ENCODE data around the gene MAGI1.
"Not testable (repeated sequence)": the region's sequence is repeated elsewhere in the genome, so short reads cannot be mapped to it uniquely, and the experiment has no call there.

Gene MAGI1

GRCh38 chr3:65871305-65872141 is 167.2 kb downstream of the MAGI1 start:
- no peak for DNase-seq

- DNase-seq: no peak
These were observed 168.9 kb downstream of the MAGI1 start for GRCh38 chr3:65869798-65870197.

GRCh38 chr3:65867463-65868210 is 171.1 kb downstream of the MAGI1 start:
- DNase-seq: no peak

GRCh38 chr3:65864357-65864904 is 174.3 kb downstream of the MAGI1 start:
- DNase-seq: no peak

GRCh38 chr3:65861718-65862117 is 177.0 kb downstream of the MAGI1 start:
- no peak for DNase-seq

GRCh38 chr3:65859612-65860011 is 179.1 kb downstream of the MAGI1 start:
- not testable (repeated sequence) for DNase-seq

GRCh38 chr3:65858749-65859148 is 180.0 kb downstream of the MAGI1 start:
- DNase-seq: no peak

- DNase-seq: no peak
These were observed 181.4 kb downstream of the MAGI1 start for GRCh38 chr3:65857327-65857726.

GRCh38 chr3:65856907-65857306 is 181.8 kb downstream of the MAGI1 start:
- no peak for DNase-seq

GRCh38 chr3:65855370-65856100 is 183.2 kb downstream of the MAGI1 start:
- DNase-seq: no peak

GRCh38 chr3:65854606-65855304 is 184.0 kb downstream of the MAGI1 start:
- DNase-seq: no peak

GRCh38 chr3:65851827-65852226 is 186.9 kb downstream of the MAGI1 start:
- DNase-seq: no peak

GRCh38 chr3:65850261-65850660 is 188.5 kb downstream of the MAGI1 start:
- DNase-seq: no peak

GRCh38 chr3:65848024-65848423 is 190.7 kb downstream of the MAGI1 start:
- DNase-seq: no peak

GRCh38 chr3:65846936-65847335 is 191.8 kb downstream of the MAGI1 start:
- DNase-seq: no peak

- DNase-seq: no peak
These were observed 194.3 kb downstream of the MAGI1 start for GRCh38 chr3:65844370-65844769.

GRCh38 chr3:65843732-65844131 is 195.0 kb downstream of the MAGI1 start:
- DNase-seq: no peak

GRCh38 chr3:65837604-65838003 is 201.1 kb downstream of the MAGI1 start:
- DNase-seq: no peak

GRCh38 chr3:65836047-65836446 is 202.7 kb downstream of the MAGI1 start:
- DNase-seq: no peak

GRCh38 chr3:65833761-65834505 is 204.8 kb downstream of the MAGI1 start:
- no peak for DNase-seq

- no peak for DNase-seq
These were observed 206.8 kb downstream of the MAGI1 start for GRCh38 chr3:65831733-65832425.

All from midbrain (tissue), 1 donor.